IMR-90 (cell line): Measurements from ENCODE around the gene SLC26A4.

Experiments used
- BHLHE40 ChIP-seq: fragments of 150-350 bp; IDR thresholded peaks from 2 replicates; pipeline ENCODE4 v1.6.1; 2016; ENCODE audit warnings: mild to moderate bottlenecking, low read depth, low read length
- CTCF ChIP-seq: conservative IDR thresholded peaks from 2 replicates; pipeline ENCODE4 v1.5.1; 2012; ENCODE audit warnings: mild to moderate bottlenecking, low read depth, low read length, improper control_type of control experiment
- POLR2A ChIP-seq: IDR thresholded peaks from 2 replicates; pipeline ENCODE4 v1.6.1; 2012; ENCODE audit warnings: mild to moderate bottlenecking, low read depth, low read length
- RCOR1 ChIP-seq: IDR thresholded peaks from 2 replicates; pipeline ENCODE4 v1.6.1; 2012; ENCODE audit warnings: mild to moderate bottlenecking, low read length, improper control_type of control experiment; ENCODE audit not compliant: insufficient replicate concordance

- TF ChIP-seq CTCF (peak; percentile 71), POLR2A (no peak), RCOR1 (no peak), BHLHE40 (no peak)
These were observed 64.6 kb downstream of the SLC26A4 start for GRCh38 chr7:107725138-107725740.
